ENCODE data around the gene ITM2C. TPM values are rescaled to one million over a fixed set of nuclear protein-coding genes. Genes with fewer than 3 reads are reported as not detected.

ITM2C gene
- total and polyA plus RNA-seq, 2 experiments from 2014 or later: 241 to 367 TPM

DNA sequence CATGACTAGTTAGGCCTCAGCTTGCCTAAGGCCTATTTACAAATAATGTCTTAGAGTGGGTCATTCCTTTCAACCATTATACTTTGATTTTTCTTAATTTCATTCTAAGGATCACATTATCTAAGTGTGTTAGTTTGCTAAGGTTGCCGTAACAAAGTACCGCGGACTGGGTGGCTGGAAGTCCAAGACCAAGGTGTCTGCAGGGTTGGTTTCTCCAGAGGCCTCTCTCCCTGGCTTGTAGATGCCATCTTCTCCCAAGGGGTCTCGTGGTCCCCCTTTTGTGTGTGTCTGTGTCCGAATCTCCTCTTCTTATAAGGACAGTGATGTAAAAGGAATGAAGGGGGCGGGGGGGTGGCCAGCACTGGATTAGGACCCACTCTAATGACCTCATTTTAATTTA, 18.4 kb upstream of the ITM2C start (continued):
- TF ChIP-seq, protein P1, sequence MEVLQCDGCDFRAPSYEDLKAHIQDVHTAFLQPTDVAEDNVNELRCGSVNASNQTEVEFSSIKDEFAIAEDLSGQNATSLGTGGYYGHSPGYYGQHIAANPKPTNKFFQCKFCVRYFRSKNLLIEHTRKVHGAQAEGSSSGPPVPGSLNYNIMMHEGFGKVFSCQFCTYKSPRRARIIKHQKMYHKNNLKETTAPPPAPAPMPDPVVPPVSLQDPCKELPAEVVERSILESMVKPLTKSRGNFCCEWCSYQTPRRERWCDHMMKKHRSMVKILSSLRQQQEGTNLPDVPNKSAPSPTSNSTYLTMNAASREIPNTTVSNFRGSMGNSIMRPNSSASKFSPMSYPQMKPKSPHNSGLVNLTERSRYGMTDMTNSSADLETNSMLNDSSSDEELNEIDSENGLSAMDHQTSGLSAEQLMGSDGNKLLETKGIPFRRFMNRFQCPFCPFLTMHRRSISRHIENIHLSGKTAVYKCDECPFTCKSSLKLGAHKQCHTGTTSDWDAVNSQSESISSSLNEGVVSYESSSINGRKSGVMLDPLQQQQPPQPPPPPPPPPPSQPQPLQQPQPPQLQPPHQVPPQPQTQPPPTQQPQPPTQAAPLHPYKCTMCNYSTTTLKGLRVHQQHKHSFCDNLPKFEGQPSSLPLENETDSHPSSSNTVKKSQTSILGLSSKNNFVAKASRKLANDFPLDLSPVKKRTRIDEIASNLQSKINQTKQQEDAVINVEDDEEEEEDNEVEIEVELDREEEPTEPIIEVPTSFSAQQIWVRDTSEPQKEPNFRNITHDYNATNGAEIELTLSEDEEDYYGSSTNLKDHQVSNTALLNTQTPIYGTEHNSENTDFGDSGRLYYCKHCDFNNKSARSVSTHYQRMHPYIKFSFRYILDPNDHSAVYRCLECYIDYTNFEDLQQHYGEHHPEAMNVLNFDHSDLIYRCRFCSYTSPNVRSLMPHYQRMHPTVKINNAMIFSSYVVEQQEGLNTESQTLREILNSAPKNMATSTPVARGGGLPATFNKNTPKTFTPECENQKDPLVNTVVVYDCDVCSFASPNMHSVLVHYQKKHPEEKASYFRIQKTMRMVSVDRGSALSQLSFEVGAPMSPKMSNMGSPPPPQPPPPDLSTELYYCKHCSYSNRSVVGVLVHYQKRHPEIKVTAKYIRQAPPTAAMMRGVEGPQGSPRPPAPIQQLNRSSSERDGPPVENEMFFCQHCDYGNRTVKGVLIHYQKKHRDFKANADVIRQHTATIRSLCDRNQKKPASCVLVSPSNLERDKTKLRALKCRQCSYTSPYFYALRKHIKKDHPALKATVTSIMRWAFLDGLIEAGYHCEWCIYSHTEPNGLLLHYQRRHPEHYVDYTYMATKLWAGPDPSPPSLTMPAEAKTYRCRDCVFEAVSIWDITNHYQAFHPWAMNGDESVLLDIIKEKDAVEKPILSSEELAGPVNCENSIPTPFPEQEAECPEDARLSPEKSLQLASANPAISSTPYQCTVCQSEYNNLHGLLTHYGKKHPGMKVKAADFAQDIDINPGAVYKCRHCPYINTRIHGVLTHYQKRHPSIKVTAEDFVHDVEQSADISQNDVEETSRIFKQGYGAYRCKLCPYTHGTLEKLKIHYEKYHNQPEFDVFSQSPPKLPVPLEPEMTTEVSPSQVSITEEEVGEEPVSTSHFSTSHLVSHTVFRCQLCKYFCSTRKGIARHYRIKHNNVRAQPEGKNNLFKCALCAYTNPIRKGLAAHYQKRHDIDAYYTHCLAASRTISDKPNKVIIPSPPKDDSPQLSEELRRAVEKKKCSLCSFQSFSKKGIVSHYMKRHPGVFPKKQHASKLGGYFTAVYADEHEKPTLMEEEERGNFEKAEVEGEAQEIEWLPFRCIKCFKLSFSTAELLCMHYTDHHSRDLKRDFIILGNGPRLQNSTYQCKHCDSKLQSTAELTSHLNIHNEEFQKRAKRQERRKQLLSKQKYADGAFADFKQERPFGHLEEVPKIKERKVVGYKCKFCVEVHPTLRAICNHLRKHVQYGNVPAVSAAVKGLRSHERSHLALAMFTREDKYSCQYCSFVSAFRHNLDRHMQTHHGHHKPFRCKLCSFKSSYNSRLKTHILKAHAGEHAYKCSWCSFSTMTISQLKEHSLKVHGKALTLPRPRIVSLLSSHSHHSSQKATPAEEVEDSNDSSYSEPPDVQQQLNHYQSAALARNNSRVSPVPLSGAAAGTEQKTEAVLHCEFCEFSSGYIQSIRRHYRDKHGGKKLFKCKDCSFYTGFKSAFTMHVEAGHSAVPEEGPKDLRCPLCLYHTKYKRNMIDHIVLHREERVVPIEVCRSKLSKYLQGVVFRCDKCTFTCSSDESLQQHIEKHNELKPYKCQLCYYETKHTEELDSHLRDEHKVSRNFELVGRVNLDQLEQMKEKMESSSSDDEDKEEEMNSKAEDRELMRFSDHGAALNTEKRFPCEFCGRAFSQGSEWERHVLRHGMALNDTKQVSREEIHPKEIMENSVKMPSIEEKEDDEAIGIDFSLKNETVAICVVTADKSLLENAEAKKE (CRISPR knock-in tag; IDR thresholded peaks at IDR 0.05): no peak
- no peak for TF ChIP-seq JUNB (IDR thresholded peaks at IDR 0.05; ENCODE audit: unreplicated experiment)

DNA sequence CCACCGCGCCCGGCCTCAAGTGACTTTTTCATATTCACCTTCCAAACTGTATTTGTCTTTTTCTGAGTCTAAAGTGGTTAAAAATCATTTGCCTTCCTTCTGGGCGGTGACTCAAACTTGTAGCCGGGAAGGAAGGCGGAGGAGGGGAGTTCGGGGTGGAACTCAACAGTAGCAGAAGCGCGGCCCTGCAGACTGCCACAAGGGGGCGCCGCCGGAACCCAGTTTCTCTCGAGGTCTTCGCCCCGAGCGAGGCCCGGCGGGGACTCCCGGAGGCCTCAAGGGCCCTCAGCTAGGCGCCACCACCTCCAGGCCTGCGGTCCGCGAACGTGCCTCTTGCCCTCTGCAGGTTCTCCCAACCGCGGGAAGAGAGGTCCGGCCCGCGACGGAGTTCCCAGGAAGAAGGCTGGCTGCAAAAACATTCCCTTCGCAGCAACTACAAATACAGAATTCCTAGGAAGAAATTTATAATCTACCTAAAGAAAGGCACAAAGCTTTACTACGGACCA, 16.8 kb upstream of the ITM2C start:
- ATAC-seq: peak; percentile 89
- peaks cover 14% of the 10 kb centered on the region for H3K27me3 Mint-ChIP-seq (ENCODE audit: insufficient read depth, low read depth, poor library complexity)
- H3K4me3 ChIP-seq: no peak overlapping the region
- H3K4me1 ChIP-seq (ENCODE audit: insufficient read depth): peaks cover 5% of the 10 kb centered on the region; the same call in 1 of the 2 replicates
- H2AFZ ChIP-seq: peak overlapping the region; percentile 73; the same call in 1 of the 2 replicates
- H3F3A ChIP-seq (replicated peaks; ENCODE audit: low read depth): 0 out of 2 replicates have a peak, but pooled peaks cover 3% of the 10 kb centered on the region
- no peaks in the 10 kb centered on the region for H3K36me3 ChIP-seq (ENCODE audit: insufficient read depth)
- H4K20me1 ChIP-seq (replicated peaks; ENCODE audit: insufficient read depth): no peaks in the 10 kb centered on the region
- H3K9me3 Mint-ChIP-seq: peaks cover 9% of the 10 kb centered on the region
- H3K4me2 ChIP-seq: 0 out of 2 replicates have a peak overlapping the region, but pooled peaks have one; percentile 21
- H3K4me3 Mint-ChIP-seq: no peak overlapping the region
- no peaks in the 10 kb centered on the region; the same call in 1 of the 3 replicates for H3K36me3 Mint-ChIP-seq (ENCODE audit: low read depth)
- H3K9me2 ChIP-seq (ENCODE audit: insufficient read depth): no peaks in the 10 kb centered on the region
- H3K4me1 Mint-ChIP-seq: peaks cover 17% of the 10 kb centered on the region
- DNase-seq (ENCODE audit: low spot score): peak; percentile 95
- H3K79me2 ChIP-seq (replicated peaks; ENCODE audit: insufficient read depth): no peaks in the 10 kb centered on the region
- H3K27ac ChIP-seq (ENCODE audit: low read depth): no peak overlapping the region
- 0 out of 2 replicates have a peak overlapping the region, but pooled peaks have one; percentile 59 for H3K27ac Mint-ChIP-seq
- no peaks in the 10 kb centered on the region for H3K27me3 ChIP-seq (ENCODE audit: insufficient read depth)
- no peak for TF ChIP-seq NANOG (IDR thresholded peaks at IDR 0.05; ENCODE audit: borderline replicate concordance)
- TF ChIP-seq ZNF114 (CRISPR knock-in tag; IDR thresholded peaks at IDR 0.05): peak; percentile 77; the same call in 1 of the 2 replicates
- TF ChIP-seq, protein P1 (CRISPR knock-in tag; IDR thresholded peaks at IDR 0.05): peak; percentile 65; the same call in 1 of the 2 replicates
- TF ChIP-seq, protein P2, sequence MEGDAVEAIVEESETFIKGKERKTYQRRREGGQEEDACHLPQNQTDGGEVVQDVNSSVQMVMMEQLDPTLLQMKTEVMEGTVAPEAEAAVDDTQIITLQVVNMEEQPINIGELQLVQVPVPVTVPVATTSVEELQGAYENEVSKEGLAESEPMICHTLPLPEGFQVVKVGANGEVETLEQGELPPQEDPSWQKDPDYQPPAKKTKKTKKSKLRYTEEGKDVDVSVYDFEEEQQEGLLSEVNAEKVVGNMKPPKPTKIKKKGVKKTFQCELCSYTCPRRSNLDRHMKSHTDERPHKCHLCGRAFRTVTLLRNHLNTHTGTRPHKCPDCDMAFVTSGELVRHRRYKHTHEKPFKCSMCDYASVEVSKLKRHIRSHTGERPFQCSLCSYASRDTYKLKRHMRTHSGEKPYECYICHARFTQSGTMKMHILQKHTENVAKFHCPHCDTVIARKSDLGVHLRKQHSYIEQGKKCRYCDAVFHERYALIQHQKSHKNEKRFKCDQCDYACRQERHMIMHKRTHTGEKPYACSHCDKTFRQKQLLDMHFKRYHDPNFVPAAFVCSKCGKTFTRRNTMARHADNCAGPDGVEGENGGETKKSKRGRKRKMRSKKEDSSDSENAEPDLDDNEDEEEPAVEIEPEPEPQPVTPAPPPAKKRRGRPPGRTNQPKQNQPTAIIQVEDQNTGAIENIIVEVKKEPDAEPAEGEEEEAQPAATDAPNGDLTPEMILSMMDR (conservative IDR thresholded peaks at IDR 0.05; ENCODE audit: low read depth in 2 of 2): peak; percentile 74 to 86
